Smooth muscle cell (in vitro differentiated cells): ENCODE data around the gene ZMYND12. TPM values are rescaled to one million over a fixed set of nuclear protein-coding genes. Genes with fewer than 3 reads are reported as not detected.

ENCODE experiments used
- DNase-seq: peaks from one replicate; lab custom pipeline; 2025; ENCODE audit not compliant: unreplicated experiment; lab: John Stamatoyannopoulos, UW
- H2AFZ ChIP-seq: fragments of 200-600 bp; sonication (generic); 2 replicates; pipeline ENCODE4 v1.6.0; 2016; ENCODE audit warnings: antibody characterized with exemption, low read depth, mild to moderate bottlenecking
- H3F3A ChIP-seq: fragments of 200-600 bp; sonication (generic); 2 replicates; pipeline ENCODE4 v1.6.0; 2017; ENCODE audit warnings: antibody characterized with exemption, low read depth
- H3K27ac ChIP-seq: fragments of 200-600 bp; sonication (generic); 2 replicates; pipeline ENCODE4 v1.5.1; 2016; ENCODE audit warnings: low read depth, mild to moderate bottlenecking
- H3K27me3 ChIP-seq: fragments of 200-600 bp; sonication (generic); 2 replicates; pipeline ENCODE4 v1.6.1; 2016; ENCODE audit warnings: low read depth, mild to moderate bottlenecking
- H3K36me3 ChIP-seq: fragments of 200-600 bp; sonication (generic); 2 replicates; pipeline ENCODE4 v1.5.1; 2016; ENCODE audit warnings: low read depth
- H3K4me1 ChIP-seq: fragments of 200-600 bp; sonication (generic); 2 replicates; pipeline ENCODE4 v1.5.1; 2016; ENCODE audit warnings: low read depth
- H3K4me2 ChIP-seq: fragments of 200-600 bp; sonication (generic); 2 replicates; pipeline ENCODE4 v1.6.0; 2016; ENCODE audit warnings: mild to moderate bottlenecking
- H3K4me3 ChIP-seq: fragments of 200-600 bp; sonication (generic); 2 replicates; pipeline ENCODE4 v1.5.1; 2016; ENCODE audit warnings: mild to moderate bottlenecking
- H3K79me2 ChIP-seq: fragments of 200-600 bp; sonication (generic); 2 replicates; pipeline ENCODE4 v1.6.0; 2016; ENCODE audit warnings: low read depth, mild to moderate bottlenecking
- H3K9ac ChIP-seq: fragments of 200-600 bp; sonication (generic); 2 replicates; pipeline ENCODE4 v1.6.0; 2016; ENCODE audit warnings: low read depth
- H3K9me3 ChIP-seq: fragments of 200-600 bp; sonication (generic); replicated peaks from 2 replicates; pipeline ENCODE4 v1.5.1; 2016; ENCODE audit warnings: low read depth
- H4K20me1 ChIP-seq: fragments of 200-600 bp; sonication (generic); 2 replicates; pipeline ENCODE4 v1.6.0; 2016; ENCODE audit warnings: low read depth
- WGBS: methylation state at CpG from one replicate; pipeline ENCODE4 v1.1.7; 2016; ENCODE audit warnings: low lambda C conversion rate; 5-methylcytosine and 5-hydroxymethylcytosine counted together
- polyA plus RNA-seq: library from polyadenylated mRNA; unstranded; fragments of >200 nt; fragmentation: Nextera tagmentation; extraction: Ambion mirVana; gene quantifications from 2 replicates; pipeline ENCODE4 v1.2.1, GENCODE V29; 2016
- total RNA-seq: library from RNA; depleted of rRNA; stranded (reverse); fragments of >200 nt; gene quantifications from 2 replicates; pipeline ENCODE4 v1.2.3, GENCODE V29; 2014
- TF ChIP-seq, protein P1 (sequence below): fragments of 200-600 bp; sonication (generic); IDR thresholded peaks from 2 replicates; pipeline ENCODE4 v1.5.1; 2017; ENCODE audit warnings: borderline replicate concordance, mild to moderate bottlenecking, antibody characterized with exemption; ENCODE audit not compliant: insufficient read depth, poor library complexity, severe bottlenecking

The ZMYND12 gene
- total and polyA plus RNA-seq, 2 experiments from 2014 or later: 1.5 to 1.8 TPM

GRCh38 chr1:42433369-42433768 lies 22.5 kb downstream of the ZMYND12 start:
- Histone ChIP-seq H3F3A (peaks cover 6% of the 10 kb centered on the region), H3K27me3 (no peaks in the 10 kb centered on the region), H3K9me3 (no peaks in the 10 kb centered on the region), H3K36me3 (no peaks in the 10 kb centered on the region), H3K4me3 (no peak overlapping the region), H2AFZ (no peak overlapping the region), H3K9ac (no peak overlapping the region), H3K4me2 (peak overlapping the region; percentile 49), H3K4me1 (no peaks in the 10 kb centered on the region), H3K27ac (peak overlapping the region; percentile 30), H3K79me2 (no peaks in the 10 kb centered on the region), H4K20me1 (no peaks in the 10 kb centered on the region)
- TF ChIP-seq, protein P1, sequence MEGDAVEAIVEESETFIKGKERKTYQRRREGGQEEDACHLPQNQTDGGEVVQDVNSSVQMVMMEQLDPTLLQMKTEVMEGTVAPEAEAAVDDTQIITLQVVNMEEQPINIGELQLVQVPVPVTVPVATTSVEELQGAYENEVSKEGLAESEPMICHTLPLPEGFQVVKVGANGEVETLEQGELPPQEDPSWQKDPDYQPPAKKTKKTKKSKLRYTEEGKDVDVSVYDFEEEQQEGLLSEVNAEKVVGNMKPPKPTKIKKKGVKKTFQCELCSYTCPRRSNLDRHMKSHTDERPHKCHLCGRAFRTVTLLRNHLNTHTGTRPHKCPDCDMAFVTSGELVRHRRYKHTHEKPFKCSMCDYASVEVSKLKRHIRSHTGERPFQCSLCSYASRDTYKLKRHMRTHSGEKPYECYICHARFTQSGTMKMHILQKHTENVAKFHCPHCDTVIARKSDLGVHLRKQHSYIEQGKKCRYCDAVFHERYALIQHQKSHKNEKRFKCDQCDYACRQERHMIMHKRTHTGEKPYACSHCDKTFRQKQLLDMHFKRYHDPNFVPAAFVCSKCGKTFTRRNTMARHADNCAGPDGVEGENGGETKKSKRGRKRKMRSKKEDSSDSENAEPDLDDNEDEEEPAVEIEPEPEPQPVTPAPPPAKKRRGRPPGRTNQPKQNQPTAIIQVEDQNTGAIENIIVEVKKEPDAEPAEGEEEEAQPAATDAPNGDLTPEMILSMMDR: no peak
- WGBS: 31% methylated on average over 6 of the region's 6 CpGs
- DNase-seq: no peak

- TF ChIP-seq, protein P1: no peak
- H3K36me3 ChIP-seq: no peaks in the 10 kb centered on the region
- no peak overlapping the region for H3K9ac ChIP-seq
- no peak overlapping the region for H3K4me3 ChIP-seq
- H3K27me3 ChIP-seq: no peaks in the 10 kb centered on the region
- H4K20me1 ChIP-seq: no peaks in the 10 kb centered on the region
- H3K79me2 ChIP-seq: no peaks in the 10 kb centered on the region
- no peaks in the 10 kb centered on the region for H3K4me1 ChIP-seq
- WGBS: 41% methylated on average over 4 of the region's 4 CpGs
- no peak overlapping the region for H2AFZ ChIP-seq
- no peaks in the 10 kb centered on the region for H3K9me3 ChIP-seq
- peak overlapping the region; percentile 49 for H3K4me2 ChIP-seq
- H3F3A ChIP-seq: peaks cover 6% of the 10 kb centered on the region
- H3K27ac ChIP-seq: no peak overlapping the region
- no peak for DNase-seq
These were observed 23.1 kb downstream of the ZMYND12 start for GRCh38 chr1:42432714-42433113.

GRCh38 chr1:42431514-42431913 lies 24.3 kb downstream of the ZMYND12 start:
- Histone ChIP-seq H2AFZ (no peak overlapping the region), H3K36me3 (no peaks in the 10 kb centered on the region), H3K79me2 (no peaks in the 10 kb centered on the region), H3K27ac (no peak overlapping the region), H3K4me1 (no peaks in the 10 kb centered on the region), H3K27me3 (no peaks in the 10 kb centered on the region), H3K9me3 (no peaks in the 10 kb centered on the region), H3K9ac (no peak overlapping the region), H4K20me1 (no peaks in the 10 kb centered on the region), H3F3A (peaks cover 6% of the 10 kb centered on the region), H3K4me2 (no peak overlapping the region), H3K4me3 (no peak overlapping the region)
- TF ChIP-seq, protein P1: no peak
- DNase-seq: no peak
- WGBS: 95% methylated on average over 3 of the region's 3 CpGs
